Measurements from ENCODE around the gene ZNF569. TPM values are rescaled to one million over a fixed set of nuclear protein-coding genes. Genes with fewer than 3 reads are reported as not detected.
A peak's percentile ranks its signal among the peaks of the same experiment; 100 is the strongest.
"Not testable (repeated sequence)": the region's sequence is repeated elsewhere in the genome, so short reads cannot be mapped to it uniquely, and the experiment has no call there.

The ZNF569 gene
- total RNA-seq, 4 donors from 2014 or later: 2.2 to 5.9 (median 5.4) TPM; not detected in 1

GRCh38 chr19:37401078-37401477 lies 66.2 kb downstream of the ZNF569 start:
- no peak for DNase-seq
- no peak for TF ChIP-seq POLR2A (IDR thresholded peaks at IDR 0.05)
- TF ChIP-seq CTCF (IDR thresholded peaks at IDR 0.05): no peak
- TF ChIP-seq POLR2AphosphoS5 (IDR thresholded peaks at IDR 0.05): no peak
- TF ChIP-seq EP300 (IDR thresholded peaks at IDR 0.05; ENCODE audit: low read depth): no peak
- 91 to 100% methylated on average over 1 of the region's 1 CpG for WGBS, 2 donors (ENCODE audit: low coverage in 1 of 2)
- intact Hi-C loops (cut with DNase I; ENCODE audit: low total_unique reads) (no loop called here), in situ Hi-C loops (cut with MboI; ENCODE audit: low pct_ligation_motif_present in 1 of 4, low pct_unique_long_range_greater_than_20kb in 1 of 4, low sequenced_read_pairs in 3 of 4) (no loop called here)
- H3K9me3 ChIP-seq: peaks cover 49 to 82% of the 10 kb centered on the region in 2 donors
- no peak overlapping the region for H3K27ac ChIP-seq
- no peak overlapping the region for H3K4me3 ChIP-seq
- H3K27me3 ChIP-seq: no peaks in the 10 kb centered on the region
- no peaks in the 10 kb centered on the region for H3K4me1 ChIP-seq
- H3K36me3 ChIP-seq: no peaks in the 10 kb centered on the region

- H3K27ac ChIP-seq; H3K4me1 ChIP-seq; H3K4me3 ChIP-seq; DNase-seq; intact Hi-C loops (cut with DNase I; ENCODE audit: low total_unique reads); in situ Hi-C loops (cut with MboI; ENCODE audit: low pct_ligation_motif_present in 1 of 4, low pct_unique_long_range_greater_than_20kb in 1 of 4, low sequenced_read_pairs in 3 of 4); H3K27me3 ChIP-seq: not testable (repeated sequence)
- H3K36me3 ChIP-seq: peaks cover 7 to 42% (median 20%) of the 10 kb centered on the region in 4 donors
- WGBS, 2 donors (ENCODE audit: low coverage in 1 of 2): 97% methylated on average over 6 of the region's 6 CpGs; no CpG with 5 or more reads in 1 of the 2 donors
- H3K9me3 ChIP-seq: peaks cover 86 to 100% of the 10 kb centered on the region in 2 donors
These were observed 75.8 kb downstream of the ZNF569 start for GRCh38 chr19:37391399-37391798.

GRCh38 chr19:37389234-37389633 lies 78.0 kb downstream of the ZNF569 start:
- H3K4me3 ChIP-seq: no peak overlapping the region
- no peak for DNase-seq
- H3K27ac ChIP-seq: no peak overlapping the region
- H3K9me3 ChIP-seq: peaks cover 89 to 100% of the 10 kb centered on the region in 2 donors
- H3K36me3 ChIP-seq: peaks cover 10 to 64% (median 32%) of the 10 kb centered on the region in 4 donors
- TF ChIP-seq CTCF (IDR thresholded peaks at IDR 0.05) (no peak), POLR2AphosphoS5 (IDR thresholded peaks at IDR 0.05) (no peak), EP300 (IDR thresholded peaks at IDR 0.05; ENCODE audit: low read depth) (no peak), POLR2A (IDR thresholded peaks at IDR 0.05) (no peak)
- intact Hi-C loops (cut with DNase I; ENCODE audit: low total_unique reads): no loop called here
- no peaks in the 10 kb centered on the region for H3K27me3 ChIP-seq
- no peaks in the 10 kb centered on the region for H3K4me1 ChIP-seq
- 93 to 100% methylated on average over 2 to 4 of the region's 4 CpGs for WGBS, 2 donors (ENCODE audit: low coverage in 1 of 2)
- in situ Hi-C loops (cut with MboI; ENCODE audit: low pct_ligation_motif_present in 1 of 4, low pct_unique_long_range_greater_than_20kb in 1 of 4, low sequenced_read_pairs in 3 of 4): no loop called here

- Histone ChIP-seq H3K27ac (peak within 1 kb of the TSS; percentile 83 to 91 (median 86)), H3K27me3 (no peaks in the 10 kb centered on the region), H3K9me3 (peaks cover 10 to 14% of the 10 kb centered on the region in 2 donors), H3K4me1 (peaks cover 4 to 12% (median 5%) of the 10 kb centered on the region in 4 donors), H3K36me3 (peaks cover 0 to 21% (median 9%) of the 10 kb centered on the region in 4 donors), H3K4me3 (peak within 1 kb of the TSS; percentile 44 to 69 (median 57))
- TF ChIP-seq CTCF (IDR thresholded peaks at IDR 0.05) (peak in 1 of 5 experiments; percentile 2), POLR2AphosphoS5 (IDR thresholded peaks at IDR 0.05) (peak; percentile 95 to 96 (median 95)), EP300 (IDR thresholded peaks at IDR 0.05; ENCODE audit: low read depth) (no peak), POLR2A (IDR thresholded peaks at IDR 0.05) (peak; percentile 92)
- in situ Hi-C loops (cut with MboI; ENCODE audit: low pct_ligation_motif_present in 1 of 4, low pct_unique_long_range_greater_than_20kb in 1 of 4, low sequenced_read_pairs in 3 of 4) (no loop called here), intact Hi-C loops (cut with DNase I; ENCODE audit: low total_unique reads) (loop anchor here (5.0 kb wide), 1 partner anchor 971 kb away; no protein-coding TSS in a partner anchor)
- DNase-seq: peak; percentile 98
- 0 to 2% methylated on average over 1 to 43 of the region's 58 CpGs for WGBS, 2 donors (ENCODE audit: low coverage in 1 of 2)
These were observed 96.2 kb downstream of the ZNF569 start, which contains the start of gene ZNF527 for GRCh38 chr19:37370880-37371661. ZNF527 (plus strand) TSS chr19:37371099; CDS start chr19:37374199, 3,100 bp downstream.

Measured in transverse colon (tissue), 4 donors.